Thoracic aorta (tissue), 2 donors: ENCODE results near the gene CYTH1. TPM values are rescaled to one million over a fixed set of nuclear protein-coding genes. Genes with fewer than 3 reads are reported as not detected.

Experiments used
- ATAC-seq: fragments of 150-250 bp; one replicate; pipeline ENCODE4 v1.8.0; 2017; ENCODE audit warnings: low read depth; ENCODE audit not compliant: insufficient number of reproducible peaks, low FRiP score
- DNase-seq: peaks from one replicate; pipeline ENCODE4 v3.0.0-alpha.2; 2020; ENCODE audit warnings: low spot score
- H3K27ac ChIP-seq, 2 donors: fragments of 200-600 bp; sonication (generic); 1 replicate in 1 of 2; 2 replicates in 1 of 2; pipeline ENCODE4 v1.5.1; 2016; ENCODE audit warnings: mild to moderate bottlenecking in 2 of 2, moderate library complexity in 2 of 2
- H3K27me3 ChIP-seq: fragments of 200-600 bp; sonication (generic); replicated peaks from 2 replicates; pipeline ENCODE4 v1.6.0; 2016; ENCODE audit warnings: mild to moderate bottlenecking; ENCODE audit not compliant: insufficient read depth
- H3K36me3 ChIP-seq: fragments of 200-600 bp; sonication (generic); one replicate; pipeline ENCODE4 v1.5.1; 2016
- H3K4me1 ChIP-seq, 2 donors: fragments of 200-600 bp; sonication (generic); 1 replicate in 1 of 2; 2 replicates in 1 of 2; pipeline versions ENCODE4 v1.5.1 to v1.6.0; 2016; ENCODE audit warnings: low read depth in 2 of 2, mild to moderate bottlenecking in 1 of 2; ENCODE audit not compliant: control insufficient read depth in 1 of 2
- H3K4me3 ChIP-seq: fragments of 200-600 bp; sonication (generic); 2 replicates; pipeline ENCODE4 v1.5.1; 2016; ENCODE audit warnings: mild to moderate bottlenecking
- H3K9me3 ChIP-seq: fragments of 200-600 bp; sonication (generic); 2 replicates; pipeline ENCODE4 v1.5.1; 2016
- total RNA-seq, 2 donors: library from RNA; depleted of rRNA; stranded (reverse); fragments of >200 nt; gene quantifications; one replicate each; pipeline versions ENCODE4 v1.1.0 to v1.2.3, GENCODE V29; 2016
- TF ChIP-seq, protein P1 (sequence below): fragments of 200-600 bp; sonication (generic); IDR thresholded peaks from one replicate; pipeline ENCODE4 v1.5.1; 2019; ENCODE audit warnings: antibody characterized with exemption

Gene CYTH1
- total RNA-seq, 2 donors from 2014 or later, result 79.2 to 79.4 TPM

- no peak for DNase-seq
These were observed 104.5 kb downstream of the CYTH1 start for GRCh38 chr17:78677303-78678221.

DNA sequence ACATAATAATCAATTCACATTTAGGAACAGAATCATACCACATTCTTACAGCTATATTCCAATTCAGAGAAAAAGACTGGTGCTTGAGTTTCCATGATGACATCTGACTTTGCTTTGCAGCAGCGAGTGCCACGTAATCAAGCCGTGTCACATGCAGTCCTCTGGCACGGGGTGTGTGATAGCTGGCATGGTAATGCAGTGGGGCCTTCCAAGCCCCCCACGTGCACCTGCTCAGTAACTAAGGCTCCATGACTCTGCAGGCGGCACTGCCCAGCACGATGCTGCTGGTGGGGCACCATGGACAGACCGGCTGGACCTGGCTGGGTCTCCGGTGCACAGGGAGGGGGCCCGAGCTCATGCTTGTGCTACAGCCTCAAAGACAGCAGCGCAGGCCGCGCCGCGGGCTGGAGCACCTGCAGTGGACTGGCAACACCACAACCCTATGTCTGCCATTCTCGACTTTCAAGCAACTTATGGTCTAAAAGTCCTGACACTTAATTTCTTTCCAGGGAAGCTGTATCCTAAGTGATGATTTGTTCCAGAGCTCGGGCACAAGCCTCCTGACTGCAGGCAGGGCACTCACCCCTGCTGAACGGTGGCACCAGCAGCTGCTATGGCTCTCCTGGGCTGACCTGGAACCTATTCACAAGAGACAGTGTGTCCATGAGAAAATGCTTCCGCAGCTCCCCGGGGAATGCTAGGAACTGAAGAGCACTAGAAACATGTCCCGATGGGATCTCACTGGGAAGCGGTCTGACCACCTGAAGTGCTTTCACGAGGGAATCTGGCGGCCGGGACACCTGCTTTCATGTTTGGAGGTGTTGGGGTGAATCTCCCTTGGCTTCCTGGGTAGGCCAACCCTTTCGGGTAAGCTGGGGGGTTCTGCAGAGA lies 105.4 kb downstream of the CYTH1 start:
- Histone ChIP-seq H3K4me1 (no peaks in the 10 kb centered on the region), H3K9me3 (no peaks in the 10 kb centered on the region), H3K27me3 (no peaks in the 10 kb centered on the region), H3K36me3 (peaks cover 45% of the 10 kb centered on the region), H3K27ac (no peak overlapping the region), H3K4me3 (no peak overlapping the region)
- DNase-seq (no peak), ATAC-seq (no peak)
- TF ChIP-seq, protein P1, sequence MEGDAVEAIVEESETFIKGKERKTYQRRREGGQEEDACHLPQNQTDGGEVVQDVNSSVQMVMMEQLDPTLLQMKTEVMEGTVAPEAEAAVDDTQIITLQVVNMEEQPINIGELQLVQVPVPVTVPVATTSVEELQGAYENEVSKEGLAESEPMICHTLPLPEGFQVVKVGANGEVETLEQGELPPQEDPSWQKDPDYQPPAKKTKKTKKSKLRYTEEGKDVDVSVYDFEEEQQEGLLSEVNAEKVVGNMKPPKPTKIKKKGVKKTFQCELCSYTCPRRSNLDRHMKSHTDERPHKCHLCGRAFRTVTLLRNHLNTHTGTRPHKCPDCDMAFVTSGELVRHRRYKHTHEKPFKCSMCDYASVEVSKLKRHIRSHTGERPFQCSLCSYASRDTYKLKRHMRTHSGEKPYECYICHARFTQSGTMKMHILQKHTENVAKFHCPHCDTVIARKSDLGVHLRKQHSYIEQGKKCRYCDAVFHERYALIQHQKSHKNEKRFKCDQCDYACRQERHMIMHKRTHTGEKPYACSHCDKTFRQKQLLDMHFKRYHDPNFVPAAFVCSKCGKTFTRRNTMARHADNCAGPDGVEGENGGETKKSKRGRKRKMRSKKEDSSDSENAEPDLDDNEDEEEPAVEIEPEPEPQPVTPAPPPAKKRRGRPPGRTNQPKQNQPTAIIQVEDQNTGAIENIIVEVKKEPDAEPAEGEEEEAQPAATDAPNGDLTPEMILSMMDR, result no peak

More at GRCh38 chr17:78677303-78678221, 104.5 kb downstream of the CYTH1 start:
- TF ChIP-seq, protein P1, result no peak
- Histone ChIP-seq H3K27me3 (no peaks in the 10 kb centered on the region), H3K9me3 (no peaks in the 10 kb centered on the region), H3K27ac (no peak overlapping the region), H3K36me3 (peaks cover 45% of the 10 kb centered on the region), H3K4me3 (no peak overlapping the region), H3K4me1 (no peaks in the 10 kb centered on the region)
- no peak for ATAC-seq

DNA sequence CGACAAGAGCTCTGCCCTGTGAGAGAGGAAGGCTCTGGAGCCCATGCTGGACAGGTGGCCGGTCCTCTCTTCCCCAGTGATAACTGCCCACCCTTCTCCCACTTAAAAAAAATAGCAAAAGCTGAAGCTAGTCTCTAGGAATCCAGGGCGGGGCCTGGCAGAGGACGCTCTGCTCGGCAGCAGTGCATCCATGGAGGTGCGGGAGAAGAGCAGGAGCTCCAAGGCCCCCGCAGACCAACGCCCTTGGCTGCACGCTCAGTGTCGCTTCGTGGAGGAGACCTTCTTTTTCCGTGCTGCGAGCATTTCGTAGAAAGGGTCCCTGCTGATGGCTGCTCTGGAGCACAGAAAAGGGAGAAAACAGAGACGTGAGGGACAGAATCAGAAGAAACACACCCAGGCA lies 106.2 kb downstream of the CYTH1 start:
- H3K27me3 ChIP-seq, result no peaks in the 10 kb centered on the region
- TF ChIP-seq, protein P1, result no peak
- no peaks in the 10 kb centered on the region for H3K9me3 ChIP-seq
- ATAC-seq, result no peak
- H3K4me1 ChIP-seq, result no peaks in the 10 kb centered on the region
- H3K27ac ChIP-seq, result no peak overlapping the region
- no peak overlapping the region for H3K4me3 ChIP-seq
- H3K36me3 ChIP-seq, result peaks cover 45% of the 10 kb centered on the region
- DNase-seq, result no peak

GRCh38 chr17:78675316-78675616 lies 106.8 kb downstream of the CYTH1 start:
- H3K27me3 ChIP-seq, result no peaks in the 10 kb centered on the region
- no peaks in the 10 kb centered on the region for H3K4me1 ChIP-seq
- TF ChIP-seq, protein P1, result no peak
- H3K4me3 ChIP-seq, result no peak overlapping the region
- peaks cover 45% of the 10 kb centered on the region for H3K36me3 ChIP-seq
- DNase-seq (no peak), ATAC-seq (no peak)
- H3K27ac ChIP-seq, result no peak overlapping the region
- H3K9me3 ChIP-seq, result no peaks in the 10 kb centered on the region
